Measurements from ENCODE around the gene SNED1. TPM values are rescaled to one million over a fixed set of nuclear protein-coding genes. Genes with fewer than 3 reads are reported as not detected.
"Not testable (repeated sequence)": the region's sequence is repeated elsewhere in the genome, so short reads cannot be mapped to it uniquely, and the experiment has no call there.

SNED1 gene
- total RNA-seq, 1 donor from 2014 or later = 2.3 TPM

DNA sequence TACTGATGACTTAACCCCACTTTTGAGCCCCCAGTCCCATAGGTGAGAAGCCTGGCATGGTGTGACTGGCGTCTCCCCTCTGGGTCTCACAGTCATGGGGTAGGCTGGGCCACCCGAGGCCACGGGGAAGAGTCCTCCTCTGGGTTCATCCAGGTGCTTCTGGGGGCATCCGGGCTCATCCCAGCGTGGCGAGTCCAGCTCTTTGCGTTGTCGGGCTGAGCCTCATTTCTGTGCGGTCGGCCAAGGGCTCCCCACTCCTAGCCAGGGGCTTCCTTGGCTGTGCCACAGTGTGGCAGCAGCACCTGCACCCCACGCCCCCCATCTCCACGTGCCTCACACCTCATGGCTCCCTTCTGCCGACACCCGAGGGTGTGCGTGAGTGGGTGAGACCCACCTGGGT, 27.6 kb upstream of the SNED1 start:
- no peaks in the 10 kb centered on the region for H3K36me3 Mint-ChIP-seq (ENCODE audit: low read depth, unreplicated experiment)
- H3K27ac Mint-ChIP-seq (ENCODE audit: unreplicated experiment) = no peak overlapping the region
- H3K4me3 Mint-ChIP-seq (ENCODE audit: unreplicated experiment) = no peak overlapping the region
- no peak for TF ChIP-seq CTCF (IDR thresholded peaks at IDR 0.05; ENCODE audit: unreplicated experiment)
- no peaks in the 10 kb centered on the region for H3K4me1 Mint-ChIP-seq (ENCODE audit: unreplicated experiment)
- H3K9me3 Mint-ChIP-seq (ENCODE audit: unreplicated experiment) = no peaks in the 10 kb centered on the region
- no peak for DNase-seq (ENCODE audit: low spot score)
- H3K27me3 Mint-ChIP-seq (ENCODE audit: unreplicated experiment) = peaks cover 3% of the 10 kb centered on the region

DNA sequence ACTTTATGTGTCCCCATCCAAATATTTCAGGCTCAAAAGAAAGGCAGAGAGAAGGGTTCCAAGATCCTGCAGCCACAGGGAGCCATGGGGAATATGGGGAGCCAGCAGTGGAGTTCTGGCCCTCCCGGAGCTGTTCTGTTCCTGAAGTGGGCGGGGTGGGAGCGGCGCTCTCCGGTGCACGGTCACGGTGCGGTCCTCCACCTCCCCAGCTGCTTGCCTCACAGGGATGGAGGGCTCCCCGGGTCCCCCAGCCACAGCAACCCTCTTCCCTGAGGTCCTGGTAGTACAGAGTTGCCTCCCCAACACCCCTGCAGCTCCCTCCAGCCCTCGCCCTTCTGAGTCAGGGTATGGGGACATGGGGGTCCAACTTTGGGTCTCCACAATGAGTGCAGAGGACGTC, 26.2 kb upstream of the SNED1 start:
- Mint-ChIP-seq H3K27me3 (ENCODE audit: unreplicated experiment) (peaks cover 3% of the 10 kb centered on the region), H3K4me1 (ENCODE audit: unreplicated experiment) (no peaks in the 10 kb centered on the region), H3K27ac (ENCODE audit: unreplicated experiment) (no peak overlapping the region), H3K4me3 (ENCODE audit: unreplicated experiment) (no peak overlapping the region), H3K9me3 (ENCODE audit: unreplicated experiment) (no peaks in the 10 kb centered on the region), H3K36me3 (ENCODE audit: low read depth, unreplicated experiment) (no peaks in the 10 kb centered on the region)
- DNase-seq (ENCODE audit: low spot score) = no peak
- no peak for TF ChIP-seq CTCF (IDR thresholded peaks at IDR 0.05; ENCODE audit: unreplicated experiment)

DNA sequence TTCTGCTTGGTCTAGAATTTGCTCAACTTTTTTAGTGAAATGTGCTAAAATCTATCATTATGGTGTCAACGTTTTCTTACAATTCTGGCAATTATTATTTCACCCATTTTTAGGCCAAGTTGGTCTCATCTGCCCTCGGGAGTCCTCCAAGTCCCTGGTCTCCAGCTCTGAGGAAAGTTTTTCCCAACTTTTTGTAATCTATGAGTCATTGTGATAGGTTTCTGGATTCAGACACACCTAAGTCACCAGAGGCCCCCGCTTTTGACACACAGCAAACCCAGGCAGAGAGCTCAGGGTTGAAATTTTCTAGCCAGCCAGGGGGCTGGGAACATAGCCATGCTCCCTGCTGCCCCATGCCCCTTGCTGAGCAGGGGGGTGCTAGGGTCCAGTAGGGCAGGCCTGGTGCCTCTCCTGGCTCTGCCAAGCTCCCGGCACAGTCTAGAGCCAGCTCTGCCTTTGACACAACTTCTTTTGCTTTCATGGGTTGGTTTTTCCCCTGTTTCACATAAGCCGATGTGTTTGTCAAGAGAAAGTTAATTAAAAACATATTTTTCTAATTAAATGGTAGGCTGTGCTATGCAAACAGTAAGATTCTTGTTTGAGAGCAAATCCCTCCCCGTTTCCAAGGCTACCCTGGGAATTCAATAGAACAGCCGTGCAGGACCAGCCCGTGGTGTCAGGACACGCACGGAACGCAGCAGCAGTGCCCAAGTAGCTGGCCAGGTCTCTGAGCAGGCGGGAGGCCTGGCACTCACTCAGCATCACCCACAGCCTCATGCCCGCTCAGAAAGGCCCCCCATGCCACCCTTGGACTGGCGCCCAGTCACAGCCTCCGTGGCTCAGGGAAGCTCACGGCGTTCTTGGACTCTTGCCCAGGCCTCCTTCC, 25.5 kb upstream of the SNED1 start:
- Mint-ChIP-seq H3K4me3 (ENCODE audit: unreplicated experiment) (no peak overlapping the region), H3K27me3 (ENCODE audit: unreplicated experiment) (peaks cover 3% of the 10 kb centered on the region), H3K4me1 (ENCODE audit: unreplicated experiment) (no peaks in the 10 kb centered on the region), H3K27ac (ENCODE audit: unreplicated experiment) (no peak overlapping the region), H3K36me3 (ENCODE audit: low read depth, unreplicated experiment) (no peaks in the 10 kb centered on the region), H3K9me3 (ENCODE audit: unreplicated experiment) (no peaks in the 10 kb centered on the region)
- DNase-seq (ENCODE audit: low spot score) = no peak
- no peak for TF ChIP-seq CTCF (IDR thresholded peaks at IDR 0.05; ENCODE audit: unreplicated experiment)

DNA sequence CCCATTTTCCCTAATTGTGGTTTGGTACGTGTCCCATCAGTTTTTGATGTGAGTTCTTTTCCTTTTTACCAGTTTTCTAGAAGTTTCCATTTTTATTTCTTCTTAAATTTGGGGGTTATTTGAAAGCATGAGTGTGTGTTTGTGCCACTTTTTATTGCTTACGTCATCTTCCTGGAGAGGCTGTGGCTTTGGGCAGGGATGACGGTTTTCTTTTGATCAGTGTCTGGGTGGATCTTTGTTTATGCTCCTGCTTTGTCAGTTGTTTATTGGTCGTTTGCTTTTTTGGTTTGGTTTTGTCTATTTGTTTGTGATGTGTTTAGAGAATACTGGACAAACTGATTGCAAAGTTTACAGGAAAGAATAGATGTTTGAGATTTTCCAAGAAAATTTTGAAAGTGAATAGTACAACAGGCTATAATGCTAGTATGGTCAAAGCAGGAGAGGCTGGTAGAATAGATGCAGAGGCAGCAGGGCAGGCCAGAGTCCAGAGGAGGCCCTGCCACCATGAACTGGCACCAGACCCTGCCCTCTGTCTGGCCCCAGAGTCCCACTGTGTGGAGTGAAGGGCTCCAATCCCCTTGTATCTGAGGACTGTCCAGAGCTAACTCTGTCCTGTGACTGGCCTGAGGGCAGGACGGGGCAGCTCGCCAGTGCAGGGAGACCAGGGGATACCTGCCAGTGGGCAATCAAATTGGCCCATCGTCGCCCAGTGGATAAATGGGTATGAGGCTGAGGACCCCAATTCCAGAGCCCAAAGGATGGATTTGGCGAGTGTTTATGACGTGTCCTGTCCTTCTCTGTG, 23.4 kb upstream of the SNED1 start:
- no peak overlapping the region for H3K4me3 Mint-ChIP-seq (ENCODE audit: unreplicated experiment)
- H3K27me3 Mint-ChIP-seq (ENCODE audit: unreplicated experiment) = peaks cover 3% of the 10 kb centered on the region
- H3K27ac Mint-ChIP-seq (ENCODE audit: unreplicated experiment) = no peak overlapping the region
- H3K9me3 Mint-ChIP-seq (ENCODE audit: unreplicated experiment) = no peaks in the 10 kb centered on the region
- no peaks in the 10 kb centered on the region for H3K4me1 Mint-ChIP-seq (ENCODE audit: unreplicated experiment)
- no peaks in the 10 kb centered on the region for H3K36me3 Mint-ChIP-seq (ENCODE audit: low read depth, unreplicated experiment)
- no peak for DNase-seq (ENCODE audit: low spot score)
- TF ChIP-seq CTCF (IDR thresholded peaks at IDR 0.05; ENCODE audit: unreplicated experiment) = no peak

DNA sequence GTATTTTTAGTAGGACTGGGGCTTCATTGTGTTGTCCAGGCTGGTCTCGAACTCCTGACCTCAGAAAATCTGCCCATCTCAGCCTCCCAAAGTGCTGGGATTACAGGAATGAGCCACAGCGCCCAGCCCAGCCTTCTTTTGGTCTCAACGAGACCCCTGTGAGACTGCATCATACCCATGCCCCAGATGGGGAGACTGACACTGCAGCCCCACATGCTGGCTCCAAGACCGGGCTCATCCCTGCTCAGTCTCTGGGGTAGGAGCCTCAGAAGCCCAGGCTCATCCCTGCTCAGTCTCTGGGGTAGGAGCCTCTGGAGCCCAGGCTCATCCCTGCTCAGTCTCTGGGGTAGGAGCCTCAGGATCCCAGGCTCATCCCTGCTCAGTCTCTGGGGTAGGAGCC, 22.5 kb upstream of the SNED1 start:
- not testable (repeated sequence) for H3K27me3 Mint-ChIP-seq (ENCODE audit: unreplicated experiment); H3K4me1 Mint-ChIP-seq (ENCODE audit: unreplicated experiment)

More for the DNA sequence above, 22.5 kb upstream of the SNED1 start:
- H3K36me3 Mint-ChIP-seq (ENCODE audit: low read depth, unreplicated experiment); H3K9me3 Mint-ChIP-seq (ENCODE audit: unreplicated experiment); H3K27ac Mint-ChIP-seq (ENCODE audit: unreplicated experiment); H3K4me3 Mint-ChIP-seq (ENCODE audit: unreplicated experiment); DNase-seq (ENCODE audit: low spot score): not testable (repeated sequence)
